Activated CD8-positive, alpha-beta memory T cell treated with anti-CD3 and anti-CD28 coated beads, Interleukin-2, amount 50 U/mL, for 1 hour (primary cell): ENCODE data around the gene CEP85.
A peak's percentile ranks its signal among the peaks of the same experiment; 100 is the strongest.

Experiments
- DNase-seq: peaks from one replicate; pipeline ENCODE4 v3.0.0-alpha.2; 2020; ENCODE audit errors: extremely low read depth

CEP85 gene

GRCh38 chr1:26315874-26316850 lies 82.2 kb downstream of the CEP85 start:
- no peak for DNase-seq

DNA sequence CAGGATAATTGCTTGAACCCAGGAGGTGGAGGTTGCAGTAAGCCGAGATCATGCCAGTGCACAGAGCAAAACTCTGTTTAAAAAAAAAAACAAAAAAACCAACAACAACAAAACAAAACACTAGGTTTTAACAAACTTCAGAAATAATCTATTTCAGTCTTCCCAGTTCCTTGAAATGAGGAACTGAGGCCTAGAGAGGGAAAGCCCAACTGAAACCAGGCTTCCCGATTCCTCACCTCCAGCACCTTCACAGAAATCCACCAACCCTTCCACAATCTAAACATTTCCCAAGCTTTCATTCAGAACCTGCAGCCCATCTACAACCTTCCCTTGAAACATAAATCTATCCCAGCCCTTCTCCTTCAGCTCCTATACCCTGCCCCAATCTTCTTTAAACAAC lies 83.1 kb downstream of the CEP85 start:
- no peak for DNase-seq

- DNase-seq, result peak; percentile 71
These were observed 83.8 kb downstream of the CEP85 start, which contains the start of gene CD52 for GRCh38 chr1:26317612-26318337. Gene CD52, plus strand, starts transcription at chr1:26317958. Its CDS starts 60 bp downstream, at chr1:26318018.

GRCh38 chr1:26318338-26319064 lies 84.5 kb downstream of the CEP85 start:
- DNase-seq, result no peak

DNA sequence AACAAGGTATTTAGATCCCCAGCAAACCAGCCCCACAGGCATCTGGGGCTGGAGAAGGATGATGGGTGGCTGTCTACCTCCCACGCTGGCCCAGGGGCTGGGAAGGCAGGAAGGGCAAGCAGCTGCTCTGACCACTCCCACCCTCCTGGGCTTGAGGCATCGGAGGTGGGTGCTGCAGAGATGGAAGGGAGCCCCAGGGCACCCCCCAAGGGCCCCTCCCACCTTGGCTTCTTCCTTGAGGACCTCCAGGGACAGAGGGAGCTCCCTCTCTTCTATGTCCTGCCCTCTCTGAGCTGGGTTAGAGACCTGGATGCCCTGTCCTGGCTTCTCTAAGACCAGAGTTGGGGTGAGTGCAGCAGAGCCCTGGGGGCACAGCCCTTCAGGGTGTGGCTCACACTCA lies 86.9 kb downstream of the CEP85 start:
- DNase-seq, result no peak

- DNase-seq, result peak; percentile 88
These were observed 87.5 kb downstream of the CEP85 start for GRCh38 chr1:26321315-26322041.

GRCh38 chr1:26322042-26322331 lies 88.0 kb downstream of the CEP85 start:
- DNase-seq, result no peak

DNA sequence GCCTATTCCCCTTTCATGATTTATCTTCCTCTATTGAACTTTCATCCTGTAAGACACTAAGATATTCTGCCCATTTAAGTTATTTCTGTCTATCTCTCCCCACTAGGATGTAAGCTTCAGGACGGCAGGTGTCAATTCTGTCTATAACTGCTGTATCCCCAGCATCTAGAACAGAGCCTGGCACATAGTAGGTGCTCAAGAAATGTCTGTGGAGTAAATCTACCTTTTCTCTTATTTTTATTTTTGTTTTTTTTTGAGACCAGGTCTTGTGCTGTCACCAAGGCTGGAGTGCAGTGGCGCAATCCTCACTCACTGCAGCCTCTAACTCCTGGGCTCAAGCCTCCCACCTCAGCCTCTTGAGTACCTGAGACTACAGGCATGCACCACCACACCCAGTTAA lies 89.4 kb downstream of the CEP85 start:
- DNase-seq, result no peak

DNA sequence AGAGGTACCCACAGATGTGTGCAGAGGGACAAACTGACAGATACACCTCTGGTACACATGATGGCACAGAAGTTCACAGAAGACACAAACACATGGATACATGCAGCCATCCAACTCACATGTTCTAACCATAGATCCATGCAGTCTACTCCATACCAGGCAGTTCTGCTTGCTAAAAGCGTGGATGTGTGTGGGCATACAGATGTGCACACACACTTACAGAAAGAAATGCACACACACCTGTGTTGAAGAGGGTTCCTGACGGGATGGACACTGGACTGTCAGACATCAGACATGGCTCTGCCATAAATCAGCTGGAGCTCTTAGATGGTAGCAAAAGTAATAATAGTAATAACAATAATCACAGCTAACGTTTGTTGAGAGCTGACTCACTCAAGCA lies 90.5 kb downstream of the CEP85 start:
- no peak for DNase-seq

GRCh38 chr1:26327956-26328362 lies 94.0 kb downstream of the CEP85 start:
- DNase-seq, result no peak
